NB4 (cell line): ENCODE measurements around the gene KDM4B.
"Not testable (repeated sequence)": the region's sequence is repeated elsewhere in the genome, so short reads cannot be mapped to it uniquely, and the experiment has no call there.

Source experiments
- CTCF ChIP-seq: IDR thresholded peaks from one replicate; pipeline ENCODE4 v1.5.1; 2012; ENCODE audit warnings: low read depth, low read length
- MAX ChIP-seq: IDR thresholded peaks from 2 replicates; pipeline ENCODE4 v1.6.1; 2011; ENCODE audit warnings: low read depth, low read length
- MYC ChIP-seq: IDR thresholded peaks from 2 replicates; pipeline ENCODE4 v1.6.1; 2011; ENCODE audit warnings: low read depth, low read length
- POLR2A ChIP-seq: IDR thresholded peaks from 2 replicates; pipeline ENCODE4 v1.6.1; 2011; ENCODE audit warnings: mild to moderate bottlenecking; ENCODE audit not compliant: insufficient read length; ENCODE audit errors: extremely low read depth

GRCh38 chr19:5160158-5160795, 191.4 kb downstream of the KDM4B start:
- TF ChIP-seq CTCF, POLR2A, MAX, MYC: not testable (repeated sequence)
